A673 (cell line): ENCODE measurements around the gene RNF5. TPM values are rescaled to one million over a fixed set of nuclear protein-coding genes. Genes with fewer than 3 reads are reported as not detected.

Source experiments
- BruUV-seq: library from RNA; stranded (reverse); fragments of 400-500 nt; replicated peaks from 2 replicates; lab custom pipeline; 2021; lab: Mats Ljungman, UMichigan
- CTCF ChIA-PET: fragments of 300-600 bp; sonication (Branson Sonifier 250); formaldehyde crosslinking; loops from one replicate; lab custom pipeline; 2022; ENCODE audit warnings: antibody characterized with exemption; lab: Charles Lee
- POLR2A ChIA-PET: fragments of 300-600 bp; sonication (Branson Sonifier 250); formaldehyde crosslinking; loops from one replicate; lab custom pipeline; 2022; ENCODE audit warnings: antibody characterized with exemption; ENCODE audit not compliant: low non-redundant PET; lab: Charles Lee
- DNase-seq: peaks from one replicate; pipeline ENCODE4 v3.0.0-alpha.2; 2015; ENCODE audit warnings: low spot score
- H3K27ac ChIP-seq: fragments of 200-600 bp; sonication (generic); 2 replicates; pipeline ENCODE4 v1.5.1; 2016; ENCODE audit warnings: mixed run types, low read depth, mild to moderate bottlenecking, mixed read lengths, antibody characterized with exemption, low read length; ENCODE audit not compliant: poor library complexity, severe bottlenecking
- H3K27me3 ChIP-seq: fragments of 200-600 bp; sonication (generic); replicated peaks from 2 replicates; pipeline ENCODE4 v1.6.1; 2017; ENCODE audit warnings: mixed run types, low read depth, mild to moderate bottlenecking, mixed read lengths, antibody characterized with exemption, low read length; ENCODE audit not compliant: insufficient read depth, poor library complexity
- H3K36me3 ChIP-seq: fragments of 200-600 bp; sonication (generic); 2 replicates; pipeline ENCODE4 v1.6.1; 2016; ENCODE audit warnings: mixed run types, mild to moderate bottlenecking, mixed read lengths, antibody characterized with exemption, low read length; ENCODE audit not compliant: insufficient read depth, poor library complexity, severe bottlenecking
- H3K4me1 ChIP-seq: fragments of 200-600 bp; sonication (generic); 2 replicates; pipeline ENCODE4 v1.6.1; 2017; ENCODE audit warnings: mixed run types, mild to moderate bottlenecking, mixed read lengths, antibody characterized with exemption, low read length; ENCODE audit not compliant: insufficient read depth, poor library complexity, severe bottlenecking
- H3K4me3 ChIP-seq: fragments of 200-600 bp; sonication (generic); 2 replicates; pipeline ENCODE4 v1.5.1; 2016; ENCODE audit warnings: low read depth, mixed run types, mild to moderate bottlenecking, mixed read lengths, low read length; ENCODE audit not compliant: poor library complexity, severe bottlenecking
- H3K9me3 ChIP-seq: fragments of 200-600 bp; sonication (generic); 2 replicates; pipeline ENCODE4 v1.6.1; 2016; ENCODE audit warnings: mixed run types, low read depth, mild to moderate bottlenecking, mixed read lengths, antibody characterized with exemption, low read length; ENCODE audit not compliant: poor library complexity, severe bottlenecking
- EZH2 ChIP-seq: fragments of 200-600 bp; sonication (generic); IDR thresholded peaks from 2 replicates; pipeline ENCODE4 v1.6.1; 2017; ENCODE audit warnings: borderline replicate concordance, low read depth, mild to moderate bottlenecking, mixed read lengths, antibody characterized with exemption, low read length; ENCODE audit not compliant: poor library complexity, severe bottlenecking
- intact Hi-C: fragments of 100-400 bp; cut with micrococcal nuclease; formaldehyde crosslinking; loops from one replicate; pipeline ENCODE4 v1.10.0; 2022; ENCODE audit not compliant: unreplicated experiment
- total RNA-seq: library from RNA; stranded (reverse); gene quantifications from 2 replicates; pipeline ENCODE4 v1.2.3, GENCODE V29; 2021
- TF ChIP-seq, protein P1 (sequence below): fragments of 300-800, 200-600 bp; sonication (generic); conservative IDR thresholded peaks from 2 replicates; pipeline ENCODE4 v1.5.1; 2017; ENCODE audit warnings: low read depth, mild to moderate bottlenecking, antibody characterized with exemption, low read length, moderate library complexity, mixed read lengths

RNF5 gene
- total RNA-seq, 1 experiment from 2014 or later: 62.9 TPM

DNA sequence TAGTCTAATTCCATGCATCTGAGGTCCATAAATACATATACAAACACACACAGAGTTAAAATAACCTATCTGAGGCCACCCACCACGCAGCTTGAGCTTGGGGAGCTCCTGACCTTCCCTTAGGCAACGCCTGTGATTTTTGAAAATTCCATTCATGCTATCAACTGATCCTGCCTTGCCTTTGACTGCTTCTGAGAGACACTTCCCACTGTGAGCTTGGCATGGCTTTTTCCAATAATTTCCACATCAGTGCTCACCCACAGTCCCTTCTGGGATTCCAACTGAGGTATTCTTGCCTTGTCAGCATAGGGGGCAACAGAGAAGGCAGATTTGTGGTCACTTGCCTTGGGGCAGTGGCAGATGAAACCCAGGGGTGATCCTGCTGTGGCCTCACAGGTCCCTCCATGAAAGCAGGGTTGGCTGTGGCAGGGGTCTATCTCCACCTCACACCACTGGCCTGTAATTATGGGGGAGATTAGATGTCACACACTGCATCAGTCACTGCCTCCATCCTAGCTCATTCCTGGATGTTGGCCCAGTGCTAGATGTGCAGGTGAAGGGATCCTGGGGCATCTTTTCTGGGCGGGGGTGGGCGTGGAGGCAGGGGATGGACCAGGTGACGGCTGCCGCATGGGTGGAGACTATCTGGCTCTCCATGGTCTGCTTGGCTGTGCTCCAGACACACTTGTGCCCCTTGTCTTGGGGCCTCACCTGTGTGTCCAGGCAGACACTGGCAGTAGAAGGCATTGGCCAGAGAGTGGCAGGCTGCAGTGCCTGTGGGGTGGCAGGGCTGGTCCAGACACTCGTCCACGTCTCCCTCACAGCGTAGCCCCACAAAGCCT, 25.4 kb downstream of the RNF5 start:
- ChIA-PET CTCF (no interaction called here), POLR2A (no interaction called here)
- BruUV-seq: no TSS peak

DNA sequence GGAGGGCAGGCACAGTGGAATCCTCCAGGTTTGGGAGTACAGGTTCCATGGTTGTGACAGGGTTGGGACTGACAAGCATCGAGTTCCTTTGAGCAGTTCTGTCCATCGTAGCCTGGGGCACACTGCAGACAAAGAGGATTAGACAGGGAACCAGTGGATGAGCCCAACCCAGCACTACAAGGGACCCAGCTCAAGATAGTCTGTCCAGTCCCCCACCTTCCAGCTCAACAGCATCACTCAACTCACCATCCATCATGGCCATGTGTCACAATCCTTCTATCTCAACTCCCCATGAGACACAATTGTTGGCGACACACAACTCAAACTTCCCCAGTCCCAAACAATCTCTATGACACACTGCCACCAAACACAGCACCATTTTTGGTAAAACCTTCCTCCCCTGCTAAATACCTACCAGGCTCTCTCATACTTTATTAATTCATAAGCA, 26.1 kb downstream of the RNF5 start:
- TF ChIP-seq, protein P1, sequence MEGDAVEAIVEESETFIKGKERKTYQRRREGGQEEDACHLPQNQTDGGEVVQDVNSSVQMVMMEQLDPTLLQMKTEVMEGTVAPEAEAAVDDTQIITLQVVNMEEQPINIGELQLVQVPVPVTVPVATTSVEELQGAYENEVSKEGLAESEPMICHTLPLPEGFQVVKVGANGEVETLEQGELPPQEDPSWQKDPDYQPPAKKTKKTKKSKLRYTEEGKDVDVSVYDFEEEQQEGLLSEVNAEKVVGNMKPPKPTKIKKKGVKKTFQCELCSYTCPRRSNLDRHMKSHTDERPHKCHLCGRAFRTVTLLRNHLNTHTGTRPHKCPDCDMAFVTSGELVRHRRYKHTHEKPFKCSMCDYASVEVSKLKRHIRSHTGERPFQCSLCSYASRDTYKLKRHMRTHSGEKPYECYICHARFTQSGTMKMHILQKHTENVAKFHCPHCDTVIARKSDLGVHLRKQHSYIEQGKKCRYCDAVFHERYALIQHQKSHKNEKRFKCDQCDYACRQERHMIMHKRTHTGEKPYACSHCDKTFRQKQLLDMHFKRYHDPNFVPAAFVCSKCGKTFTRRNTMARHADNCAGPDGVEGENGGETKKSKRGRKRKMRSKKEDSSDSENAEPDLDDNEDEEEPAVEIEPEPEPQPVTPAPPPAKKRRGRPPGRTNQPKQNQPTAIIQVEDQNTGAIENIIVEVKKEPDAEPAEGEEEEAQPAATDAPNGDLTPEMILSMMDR: no peak
- no peak for TF ChIP-seq EZH2
- no peaks in the 10 kb centered on the region for H3K36me3 ChIP-seq
- no TSS peak for BruUV-seq
- POLR2A ChIA-PET: no interaction called here
- no peak overlapping the region for H3K4me3 ChIP-seq
- DNase-seq: no peak
- peaks cover 9% of the 10 kb centered on the region for H3K4me1 ChIP-seq
- H3K9me3 ChIP-seq: no peaks in the 10 kb centered on the region
- CTCF ChIA-PET: no interaction called here
- intact Hi-C loops: no loop called here
- H3K27ac ChIP-seq: no peak overlapping the region
- no peaks in the 10 kb centered on the region for H3K27me3 ChIP-seq

More for the DNA sequence above, 25.4 kb downstream of the RNF5 start:
- H3K4me3 ChIP-seq: no peak overlapping the region
- no peaks in the 10 kb centered on the region for H3K36me3 ChIP-seq
- H3K27me3 ChIP-seq: no peaks in the 10 kb centered on the region
- no peaks in the 10 kb centered on the region for H3K9me3 ChIP-seq
- intact Hi-C loops: no loop called here
- H3K4me1 ChIP-seq: peaks cover 9% of the 10 kb centered on the region
- no peak overlapping the region for H3K27ac ChIP-seq
- TF ChIP-seq, protein P1: no peak
- TF ChIP-seq EZH2: no peak
- DNase-seq: peak; percentile 68

DNA sequence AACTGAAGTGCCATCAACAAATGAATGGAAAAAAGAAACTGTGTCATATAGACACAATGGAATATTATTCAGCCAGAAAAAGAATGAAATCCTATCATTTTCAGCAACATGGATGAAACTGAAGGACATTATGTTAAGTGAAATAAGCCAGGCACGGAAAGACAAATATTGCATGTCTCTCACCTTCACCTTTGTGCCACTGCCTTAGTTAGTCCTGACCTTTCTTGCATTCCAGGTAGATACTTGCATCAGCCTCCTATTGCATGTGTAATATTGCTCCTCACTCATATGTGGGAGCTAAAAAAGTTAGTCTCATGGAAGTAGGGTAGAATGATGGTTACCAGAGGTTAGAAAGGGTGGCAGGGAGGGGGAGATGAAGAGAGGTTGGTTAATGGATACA, 30.8 kb downstream of the RNF5 start:
- H3K4me3 ChIP-seq: no peak overlapping the region
- no peaks in the 10 kb centered on the region for H3K4me1 ChIP-seq
- intact Hi-C loops: no loop called here
- DNase-seq: no peak
- POLR2A ChIA-PET: no interaction called here
- H3K27me3 ChIP-seq: no peaks in the 10 kb centered on the region
- no peak overlapping the region for H3K27ac ChIP-seq
- TF ChIP-seq, protein P1: no peak
- no peak for TF ChIP-seq EZH2
- BruUV-seq: no TSS peak
- CTCF ChIA-PET: no interaction called here
- H3K9me3 ChIP-seq: no peaks in the 10 kb centered on the region
- no peaks in the 10 kb centered on the region for H3K36me3 ChIP-seq
